Panc1 (cell line): ENCODE data around the gene SH2D5. TPM values are rescaled to one million over a fixed set of nuclear protein-coding genes. Genes with fewer than 3 reads are reported as not detected.
A peak's percentile ranks its signal among the peaks of the same experiment; 100 is the strongest.

Experiments
- ATAC-seq: fragments of 200-7000 bp; cut with Tn5 transposase; 2 replicates; pipeline ENCODE4 v1.9.1; 2020; ENCODE audit warnings: mild to moderate bottlenecking, moderate library complexity
- BruUV-seq: library from RNA; stranded (reverse); fragments of 400-500 nt; replicated peaks from 2 replicates; lab custom pipeline; 2021; lab: Mats Ljungman, UMichigan
- CTCF ChIA-PET: fragments of 300-600 bp; sonication (Branson Sonifier 250); formaldehyde crosslinking; loops from one replicate; lab custom pipeline; 2022; ENCODE audit warnings: antibody characterized with exemption; lab: Charles Lee
- POLR2A ChIA-PET: fragments of 300-600 bp; sonication (Branson Sonifier 250); formaldehyde crosslinking; loops from one replicate; lab custom pipeline; 2022; ENCODE audit warnings: antibody characterized with exemption; lab: Charles Lee
- DNase-seq: peaks from one replicate; pipeline ENCODE4 v3.0.0-alpha.2; 2010; ENCODE audit warnings: low read depth, low spot score
- H3K27ac ChIP-seq: 2 replicates; pipeline ENCODE4 v1.5.1; 2011; ENCODE audit warnings: mild to moderate bottlenecking, low read length, inconsistent platforms
- H3K27me3 ChIP-seq: fragments of 200-500 bp; sonication (Bioruptor generic); 2 replicates; pipeline ENCODE4 v1.6.0; 2014; ENCODE audit warnings: low read length, inconsistent platforms; ENCODE audit not compliant: control insufficient read depth, insufficient read depth
- H3K36me3 ChIP-seq: fragments of 200-500 bp; sonication (Bioruptor generic); 2 replicates; pipeline ENCODE4 v1.5.1; 2014; ENCODE audit warnings: inconsistent platforms, mild to moderate bottlenecking, low read length, moderate library complexity; ENCODE audit not compliant: control insufficient read depth, insufficient read depth
- H3K4me1 ChIP-seq: 2 replicates; pipeline ENCODE4 v1.5.1; 2011; ENCODE audit warnings: inconsistent platforms, mild to moderate bottlenecking, low read length, moderate library complexity; ENCODE audit not compliant: control insufficient read depth, insufficient read depth
- H3K4me3 ChIP-seq, 2 experiments: 2 replicates each; pipeline ENCODE4 v1.5.1; 2011 to 2012; ENCODE audit warnings: low read depth in 2 of 2, low read length in 2 of 2, mild to moderate bottlenecking in 2 of 2, inconsistent platforms in 1 of 2, moderate library complexity in 1 of 2
- H3K9me3 ChIP-seq: fragments of 200-500 bp; sonication (Bioruptor generic); 2 replicates; pipeline ENCODE4 v1.5.1; 2014; ENCODE audit warnings: low read depth, mild to moderate bottlenecking, inconsistent platforms, low read length, moderate library complexity; ENCODE audit not compliant: control insufficient read depth, insufficient read depth
- POLR2AphosphoS5 ChIP-seq: IDR thresholded peaks from 2 replicates; pipeline ENCODE4 v1.6.1; 2012; ENCODE audit warnings: mild to moderate bottlenecking, low read depth, low read length, moderate library complexity
- SIN3A ChIP-seq: IDR thresholded peaks from 2 replicates; pipeline ENCODE4 v1.6.1; 2012; ENCODE audit warnings: low read depth, mild to moderate bottlenecking, low read length, moderate library complexity, borderline replicate concordance; ENCODE audit not compliant: insufficient read depth
- TCF7L2 ChIP-seq: IDR thresholded peaks from 2 replicates; pipeline ENCODE4 v1.6.1; 2011; ENCODE audit warnings: mild to moderate bottlenecking, low read depth, low read length, inconsistent platforms
- in situ Hi-C: cut with HindIII; loops from 2 replicates; pipeline ENCODE4 v1.10.0; 2016; ENCODE audit warnings: low sequenced_read_pairs, low pct_unique_long_range_greater_than_20kb
- intact Hi-C: fragments of 100-400 bp; cut with micrococcal nuclease; formaldehyde crosslinking; loops from one replicate; pipeline ENCODE4 v1.10.0; 2022; ENCODE audit not compliant: unreplicated experiment
- total RNA-seq: library from RNA; stranded (reverse); gene quantifications from one replicate; pipeline ENCODE4 v1.2.1, GENCODE V29; 2021; ENCODE audit not compliant: unreplicated experiment
- TF ChIP-seq, protein P1 (sequence below), 2 experiments: IDR thresholded peaks; 2 replicates each; pipeline ENCODE4 v1.6.1; 2011 to 2012; ENCODE audit warnings: low read depth in 2 of 2, control low read depth in 1 of 2, low read length in 1 of 2, mild to moderate bottlenecking in 1 of 2, moderate library complexity in 1 of 2; ENCODE audit not compliant: insufficient read depth in 1 of 2
- TF ChIP-seq, protein P2 (sequence below): fragments of 450-650 bp; IDR thresholded peaks from 2 replicates; pipeline ENCODE4 v1.5.1; 2017; ENCODE audit warnings: mild to moderate bottlenecking

SH2D5 gene
- total RNA-seq, 1 experiment from 2014 or later = 23.3 TPM

DNA sequence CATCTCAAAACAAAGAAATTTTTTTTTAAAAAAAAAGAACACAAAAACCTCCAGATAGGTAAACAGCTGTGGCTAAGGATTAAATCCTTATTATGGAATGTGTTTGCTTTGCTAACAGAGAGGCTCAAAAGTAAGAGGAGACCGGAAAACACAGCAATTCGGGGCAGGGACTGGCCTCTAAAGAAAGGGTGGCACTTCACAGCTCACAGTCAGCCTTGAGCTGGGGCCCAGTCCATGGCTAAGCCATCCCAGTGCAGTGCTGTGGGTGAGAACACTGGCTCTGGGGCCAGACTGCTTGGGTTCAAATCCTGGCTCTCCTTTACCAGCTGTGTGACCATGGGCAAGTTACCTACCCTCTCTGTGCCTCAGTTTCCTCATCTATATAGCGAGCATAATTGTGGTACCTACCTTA lies 42.9 kb downstream of the SH2D5 start:
- TF ChIP-seq, protein P1, sequence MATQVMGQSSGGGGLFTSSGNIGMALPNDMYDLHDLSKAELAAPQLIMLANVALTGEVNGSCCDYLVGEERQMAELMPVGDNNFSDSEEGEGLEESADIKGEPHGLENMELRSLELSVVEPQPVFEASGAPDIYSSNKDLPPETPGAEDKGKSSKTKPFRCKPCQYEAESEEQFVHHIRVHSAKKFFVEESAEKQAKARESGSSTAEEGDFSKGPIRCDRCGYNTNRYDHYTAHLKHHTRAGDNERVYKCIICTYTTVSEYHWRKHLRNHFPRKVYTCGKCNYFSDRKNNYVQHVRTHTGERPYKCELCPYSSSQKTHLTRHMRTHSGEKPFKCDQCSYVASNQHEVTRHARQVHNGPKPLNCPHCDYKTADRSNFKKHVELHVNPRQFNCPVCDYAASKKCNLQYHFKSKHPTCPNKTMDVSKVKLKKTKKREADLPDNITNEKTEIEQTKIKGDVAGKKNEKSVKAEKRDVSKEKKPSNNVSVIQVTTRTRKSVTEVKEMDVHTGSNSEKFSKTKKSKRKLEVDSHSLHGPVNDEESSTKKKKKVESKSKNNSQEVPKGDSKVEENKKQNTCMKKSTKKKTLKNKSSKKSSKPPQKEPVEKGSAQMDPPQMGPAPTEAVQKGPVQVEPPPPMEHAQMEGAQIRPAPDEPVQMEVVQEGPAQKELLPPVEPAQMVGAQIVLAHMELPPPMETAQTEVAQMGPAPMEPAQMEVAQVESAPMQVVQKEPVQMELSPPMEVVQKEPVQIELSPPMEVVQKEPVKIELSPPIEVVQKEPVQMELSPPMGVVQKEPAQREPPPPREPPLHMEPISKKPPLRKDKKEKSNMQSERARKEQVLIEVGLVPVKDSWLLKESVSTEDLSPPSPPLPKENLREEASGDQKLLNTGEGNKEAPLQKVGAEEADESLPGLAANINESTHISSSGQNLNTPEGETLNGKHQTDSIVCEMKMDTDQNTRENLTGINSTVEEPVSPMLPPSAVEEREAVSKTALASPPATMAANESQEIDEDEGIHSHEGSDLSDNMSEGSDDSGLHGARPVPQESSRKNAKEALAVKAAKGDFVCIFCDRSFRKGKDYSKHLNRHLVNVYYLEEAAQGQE (IDR thresholded peaks at IDR 0.05; ENCODE audit: insufficient read depth in 1 of 2, low read depth in 2 of 2, low read length in 1 of 2) = no peak
- TF ChIP-seq, protein P2, sequence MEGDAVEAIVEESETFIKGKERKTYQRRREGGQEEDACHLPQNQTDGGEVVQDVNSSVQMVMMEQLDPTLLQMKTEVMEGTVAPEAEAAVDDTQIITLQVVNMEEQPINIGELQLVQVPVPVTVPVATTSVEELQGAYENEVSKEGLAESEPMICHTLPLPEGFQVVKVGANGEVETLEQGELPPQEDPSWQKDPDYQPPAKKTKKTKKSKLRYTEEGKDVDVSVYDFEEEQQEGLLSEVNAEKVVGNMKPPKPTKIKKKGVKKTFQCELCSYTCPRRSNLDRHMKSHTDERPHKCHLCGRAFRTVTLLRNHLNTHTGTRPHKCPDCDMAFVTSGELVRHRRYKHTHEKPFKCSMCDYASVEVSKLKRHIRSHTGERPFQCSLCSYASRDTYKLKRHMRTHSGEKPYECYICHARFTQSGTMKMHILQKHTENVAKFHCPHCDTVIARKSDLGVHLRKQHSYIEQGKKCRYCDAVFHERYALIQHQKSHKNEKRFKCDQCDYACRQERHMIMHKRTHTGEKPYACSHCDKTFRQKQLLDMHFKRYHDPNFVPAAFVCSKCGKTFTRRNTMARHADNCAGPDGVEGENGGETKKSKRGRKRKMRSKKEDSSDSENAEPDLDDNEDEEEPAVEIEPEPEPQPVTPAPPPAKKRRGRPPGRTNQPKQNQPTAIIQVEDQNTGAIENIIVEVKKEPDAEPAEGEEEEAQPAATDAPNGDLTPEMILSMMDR = no peak
- TF ChIP-seq POLR2AphosphoS5 (no peak), TCF7L2 (no peak), SIN3A (no peak)
- POLR2A ChIA-PET = interaction anchor here (0.6 kb wide), 1 partner anchor 12 kb away, joined by 3 read pairs; no protein-coding TSS in a partner anchor
- in situ Hi-C loops (no loop called here), intact Hi-C loops (no loop called here)
- Histone ChIP-seq H3K36me3 (no peaks in the 10 kb centered on the region), H3K27ac (no peak overlapping the region), H3K4me1 (no peaks in the 10 kb centered on the region), H3K27me3 (no peaks in the 10 kb centered on the region), H3K4me3 (no peak overlapping the region), H3K9me3 (no peaks in the 10 kb centered on the region)
- BruUV-seq = no TSS peak
- no peak for DNase-seq
- ATAC-seq = no peak
- CTCF ChIA-PET = no interaction called here

DNA sequence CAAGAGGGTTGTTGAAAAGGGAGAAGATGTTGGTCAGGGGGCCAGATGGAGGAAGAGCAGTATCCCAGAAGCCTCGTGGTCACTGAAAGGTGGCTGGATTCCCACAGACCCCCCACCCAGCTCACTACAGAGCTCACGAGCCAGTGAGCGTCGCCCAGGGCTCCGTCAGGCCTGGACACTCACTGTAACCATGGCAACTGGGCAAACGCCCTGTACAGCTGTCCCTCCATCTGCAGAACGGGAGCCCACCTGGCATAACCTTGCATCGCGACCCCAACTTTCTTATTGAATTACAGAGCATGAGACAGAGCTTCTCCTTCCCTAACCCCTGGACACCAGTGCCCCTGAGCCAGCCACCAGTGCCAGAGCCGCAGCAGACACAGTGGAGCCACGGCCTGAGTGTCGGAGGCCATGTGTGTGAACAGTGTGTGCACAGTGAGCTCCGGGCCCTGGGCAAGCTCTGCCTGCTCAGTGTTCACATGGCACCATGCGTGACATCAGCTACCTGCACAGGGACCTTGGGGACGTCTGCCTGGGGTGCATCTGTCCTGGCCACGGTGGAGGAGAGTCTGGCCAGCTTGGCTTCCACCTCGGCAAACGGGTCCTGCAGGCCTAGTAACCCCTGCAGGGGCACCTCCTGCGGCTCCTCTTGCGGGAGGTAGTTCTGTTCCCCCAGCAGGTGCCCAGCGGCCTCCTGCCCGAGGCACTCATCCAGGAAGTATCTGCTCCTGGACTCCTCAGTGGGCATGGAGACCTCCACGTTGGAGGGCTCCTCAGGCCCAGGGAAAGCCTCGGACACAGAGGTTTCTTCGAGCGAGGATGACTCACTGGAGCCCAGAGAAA lies 45.4 kb downstream of the SH2D5 start:
- CTCF ChIA-PET = no interaction called here
- no TSS peak for BruUV-seq
- POLR2A ChIA-PET = no interaction called here
- TF ChIP-seq TCF7L2 (no peak), SIN3A (no peak), POLR2AphosphoS5 (no peak)
- TF ChIP-seq, protein P1 (IDR thresholded peaks at IDR 0.05; ENCODE audit: insufficient read depth in 1 of 2, low read depth in 2 of 2, low read length in 1 of 2) = no peak
- TF ChIP-seq, protein P2 = no peak
- no peaks in the 10 kb centered on the region for H3K36me3 ChIP-seq
- intact Hi-C loops (no loop called here), in situ Hi-C loops (no loop called here)
- peak; percentile 12; the same call in 1 of the 2 replicates for ATAC-seq
- no peak overlapping the region for H3K4me3 ChIP-seq
- no peaks in the 10 kb centered on the region for H3K4me1 ChIP-seq
- no peaks in the 10 kb centered on the region for H3K27me3 ChIP-seq
- H3K27ac ChIP-seq = no peak overlapping the region
- DNase-seq = no peak
- H3K9me3 ChIP-seq = no peaks in the 10 kb centered on the region
